ENCODE results near the gene SEC14L2.
A peak's percentile ranks its signal among the peaks of the same experiment; 100 is the strongest.
"Not testable (repeated sequence)": the region's sequence is repeated elsewhere in the genome, so short reads cannot be mapped to it uniquely, and the experiment has no call there.

The SEC14L2 gene

DNA sequence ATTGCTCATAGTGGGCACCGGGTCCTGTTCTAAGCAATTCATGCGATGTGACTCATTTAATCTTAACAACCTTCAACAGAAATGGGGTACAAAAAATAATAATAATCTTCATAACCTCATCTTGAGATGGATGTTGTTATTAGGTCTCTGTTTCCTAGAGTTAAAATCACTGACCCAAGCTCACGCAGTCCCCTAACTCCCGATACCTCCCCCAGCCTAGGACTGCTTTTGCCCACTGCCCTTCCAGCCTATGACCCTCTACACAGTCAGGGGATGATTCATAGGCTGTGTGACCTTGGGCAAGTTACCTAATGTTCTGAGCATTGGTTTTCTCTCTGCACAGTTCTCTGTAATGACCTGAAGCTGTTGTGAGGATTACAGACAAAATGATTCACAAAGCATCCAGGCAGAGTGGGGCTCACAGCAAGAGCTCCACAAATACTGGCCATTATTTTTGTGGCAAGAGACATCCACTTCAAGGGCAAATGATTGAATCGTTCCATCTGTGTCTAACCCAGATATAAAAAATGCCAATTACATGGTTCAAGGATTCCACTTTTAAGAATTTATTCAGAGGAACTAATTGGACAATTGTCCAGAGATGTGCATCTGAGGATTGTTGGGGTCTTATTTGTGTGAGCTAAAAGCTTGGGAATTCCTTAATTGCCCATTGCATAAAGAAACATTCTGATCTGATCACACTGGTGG, 48.8 kb downstream of the SEC14L2 start:
- Histone ChIP-seq H3K4me1 (ENCODE audit: insufficient read depth, poor library complexity, severe bottlenecking) (no peaks in the 10 kb centered on the region), H3K4me3 (ENCODE audit: severe bottlenecking) (no peak overlapping the region), H3K27ac (ENCODE audit: poor library complexity, severe bottlenecking) (no peak overlapping the region), H3K9me3 (ENCODE audit: severe bottlenecking) (no peaks in the 10 kb centered on the region), H3K27me3 (ENCODE audit: insufficient read depth, poor library complexity, severe bottlenecking) (no peaks in the 10 kb centered on the region), H3K36me3 (ENCODE audit: low read depth) (no peaks in the 10 kb centered on the region)
- DNase-seq (ENCODE audit: low spot score) (no peak), ATAC-seq (ENCODE audit: low read depth) (peak; percentile 35; the same call in 1 of the 3 replicates)
- TF ChIP-seq, protein P1, sequence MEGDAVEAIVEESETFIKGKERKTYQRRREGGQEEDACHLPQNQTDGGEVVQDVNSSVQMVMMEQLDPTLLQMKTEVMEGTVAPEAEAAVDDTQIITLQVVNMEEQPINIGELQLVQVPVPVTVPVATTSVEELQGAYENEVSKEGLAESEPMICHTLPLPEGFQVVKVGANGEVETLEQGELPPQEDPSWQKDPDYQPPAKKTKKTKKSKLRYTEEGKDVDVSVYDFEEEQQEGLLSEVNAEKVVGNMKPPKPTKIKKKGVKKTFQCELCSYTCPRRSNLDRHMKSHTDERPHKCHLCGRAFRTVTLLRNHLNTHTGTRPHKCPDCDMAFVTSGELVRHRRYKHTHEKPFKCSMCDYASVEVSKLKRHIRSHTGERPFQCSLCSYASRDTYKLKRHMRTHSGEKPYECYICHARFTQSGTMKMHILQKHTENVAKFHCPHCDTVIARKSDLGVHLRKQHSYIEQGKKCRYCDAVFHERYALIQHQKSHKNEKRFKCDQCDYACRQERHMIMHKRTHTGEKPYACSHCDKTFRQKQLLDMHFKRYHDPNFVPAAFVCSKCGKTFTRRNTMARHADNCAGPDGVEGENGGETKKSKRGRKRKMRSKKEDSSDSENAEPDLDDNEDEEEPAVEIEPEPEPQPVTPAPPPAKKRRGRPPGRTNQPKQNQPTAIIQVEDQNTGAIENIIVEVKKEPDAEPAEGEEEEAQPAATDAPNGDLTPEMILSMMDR (IDR thresholded peaks at IDR 0.05; ENCODE audit: poor library complexity, severe bottlenecking), result peak; percentile 63

DNA sequence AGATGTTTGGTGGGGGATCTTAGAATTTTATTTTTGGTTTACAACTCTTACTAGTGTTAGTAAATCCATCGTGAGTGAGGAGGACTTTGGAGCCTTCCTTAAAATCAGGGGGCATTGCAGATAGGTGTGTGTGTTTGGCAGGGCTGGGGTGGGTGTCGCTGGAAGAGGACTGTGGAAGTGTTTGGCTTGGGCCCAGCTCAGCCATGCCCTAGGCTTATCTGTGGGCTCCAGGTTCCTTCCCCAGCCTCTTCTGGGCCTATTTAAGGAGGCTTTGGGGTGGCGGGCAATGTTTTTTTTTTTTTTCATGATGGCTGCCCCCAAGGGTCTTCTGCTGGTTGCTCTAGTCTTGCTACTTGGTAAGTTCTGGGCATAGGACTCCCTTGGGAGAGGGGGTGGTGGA, 50.8 kb downstream of the SEC14L2 start:
- TF ChIP-seq, protein P1 (IDR thresholded peaks at IDR 0.05; ENCODE audit: poor library complexity, severe bottlenecking), result no peak
- no peak overlapping the region for H3K27ac ChIP-seq (ENCODE audit: poor library complexity, severe bottlenecking)
- H3K36me3 ChIP-seq (ENCODE audit: low read depth), result no peaks in the 10 kb centered on the region
- no peaks in the 10 kb centered on the region for H3K4me1 ChIP-seq (ENCODE audit: insufficient read depth, poor library complexity, severe bottlenecking)
- no peaks in the 10 kb centered on the region for H3K27me3 ChIP-seq (ENCODE audit: insufficient read depth, poor library complexity, severe bottlenecking)
- H3K4me3 ChIP-seq (ENCODE audit: severe bottlenecking), result no peak overlapping the region
- H3K9me3 ChIP-seq (ENCODE audit: severe bottlenecking), result no peaks in the 10 kb centered on the region
- DNase-seq (ENCODE audit: low spot score) (no peak), ATAC-seq (ENCODE audit: low read depth) (no peak)

DNA sequence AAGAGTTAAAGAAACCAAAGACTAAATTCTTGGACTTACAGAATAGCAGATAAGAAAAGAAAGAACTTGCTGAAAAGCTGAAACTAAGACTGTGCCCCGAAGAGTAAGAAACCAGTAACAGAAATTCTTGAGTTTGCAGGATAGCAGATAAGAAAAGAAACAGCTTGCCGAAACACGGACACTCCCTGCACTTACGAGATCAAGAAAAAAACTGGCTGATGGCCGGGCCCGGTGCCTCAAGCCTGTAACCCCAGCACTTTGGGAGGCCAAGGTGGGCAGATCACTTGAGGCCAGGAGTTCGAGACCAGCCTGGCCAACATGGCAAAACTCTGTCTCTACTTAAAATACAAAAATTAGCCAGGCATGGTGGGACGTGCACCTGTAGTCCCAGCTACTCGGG, 54.7 kb downstream of the SEC14L2 start:
- H3K4me3 ChIP-seq (ENCODE audit: severe bottlenecking); ATAC-seq (ENCODE audit: low read depth); H3K9me3 ChIP-seq (ENCODE audit: severe bottlenecking); H3K4me1 ChIP-seq (ENCODE audit: insufficient read depth, poor library complexity, severe bottlenecking); H3K27me3 ChIP-seq (ENCODE audit: insufficient read depth, poor library complexity, severe bottlenecking); H3K36me3 ChIP-seq (ENCODE audit: low read depth); DNase-seq (ENCODE audit: low spot score); H3K27ac ChIP-seq (ENCODE audit: poor library complexity, severe bottlenecking): not testable (repeated sequence)

DNA sequence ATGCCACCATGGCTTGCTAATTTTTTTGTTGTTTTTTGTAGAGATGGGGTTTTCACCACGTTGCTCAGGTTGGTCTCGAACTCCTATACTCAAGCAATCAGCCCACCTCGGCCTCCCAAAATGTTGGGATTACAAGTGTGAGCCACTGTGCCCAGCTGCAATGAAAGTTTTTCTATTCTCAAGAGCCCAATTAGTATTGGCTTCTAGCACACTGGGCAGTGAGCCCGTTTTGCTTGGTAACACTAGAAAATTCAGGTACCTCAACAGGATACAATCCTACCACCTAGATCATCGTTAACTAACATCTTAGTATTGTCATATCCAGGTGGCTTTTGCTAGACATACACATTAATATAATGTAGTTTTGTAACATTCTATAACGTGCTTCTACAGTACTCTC, 56.0 kb downstream of the SEC14L2 start:
- H3K4me1 ChIP-seq (ENCODE audit: insufficient read depth, poor library complexity, severe bottlenecking), result no peaks in the 10 kb centered on the region
- no peaks in the 10 kb centered on the region for H3K36me3 ChIP-seq (ENCODE audit: low read depth)
- no peak for ATAC-seq (ENCODE audit: low read depth)
- no peak overlapping the region for H3K4me3 ChIP-seq (ENCODE audit: severe bottlenecking)
- TF ChIP-seq, protein P1 (IDR thresholded peaks at IDR 0.05; ENCODE audit: poor library complexity, severe bottlenecking), result no peak
- H3K27ac ChIP-seq (ENCODE audit: poor library complexity, severe bottlenecking), result no peak overlapping the region
- H3K27me3 ChIP-seq (ENCODE audit: insufficient read depth, poor library complexity, severe bottlenecking), result no peaks in the 10 kb centered on the region
- no peak for DNase-seq (ENCODE audit: low spot score)
- H3K9me3 ChIP-seq (ENCODE audit: severe bottlenecking), result no peaks in the 10 kb centered on the region

DNA sequence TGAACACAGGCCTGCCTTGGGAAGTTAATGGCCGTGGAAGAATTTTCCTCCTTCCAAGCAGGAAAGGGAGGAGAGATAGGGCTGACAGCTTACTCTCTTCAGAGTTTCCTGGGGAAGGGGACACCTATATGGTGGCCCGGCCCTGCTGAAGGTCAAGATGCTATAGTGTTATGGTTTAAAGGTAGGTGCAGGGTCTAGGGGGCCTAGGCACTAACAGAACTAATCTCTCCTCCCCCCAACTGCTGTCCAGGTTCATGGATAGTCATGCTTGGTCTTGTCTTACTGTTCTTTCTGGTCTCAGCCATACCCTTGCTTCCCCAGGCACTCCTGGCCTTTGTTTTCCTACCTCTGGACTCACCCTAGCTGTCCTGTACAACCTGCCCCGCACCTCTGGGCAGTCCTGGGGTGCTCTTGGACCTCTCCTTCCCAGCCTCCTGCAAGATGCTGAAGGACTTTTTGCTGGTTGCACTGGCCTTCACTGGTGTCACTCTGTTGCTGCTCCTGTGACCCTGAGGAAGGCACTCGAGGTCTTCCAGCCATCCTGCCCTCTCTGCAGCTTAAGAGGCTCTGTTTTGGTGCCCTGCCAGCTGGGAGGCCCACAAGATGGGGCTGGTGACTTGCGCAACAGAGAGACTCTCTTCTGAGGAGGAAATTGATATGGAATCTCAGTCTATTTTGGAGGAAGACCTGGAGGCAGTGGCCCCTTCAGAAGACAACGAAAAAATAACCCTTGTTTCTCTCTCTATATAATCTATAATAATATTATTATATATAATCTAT, 57.1 kb downstream of the SEC14L2 start:
- Histone ChIP-seq H3K27me3 (ENCODE audit: insufficient read depth, poor library complexity, severe bottlenecking) (no peaks in the 10 kb centered on the region), H3K36me3 (ENCODE audit: low read depth) (no peaks in the 10 kb centered on the region), H3K4me3 (ENCODE audit: severe bottlenecking) (no peak overlapping the region), H3K9me3 (ENCODE audit: severe bottlenecking) (no peaks in the 10 kb centered on the region), H3K4me1 (ENCODE audit: insufficient read depth, poor library complexity, severe bottlenecking) (no peaks in the 10 kb centered on the region), H3K27ac (ENCODE audit: poor library complexity, severe bottlenecking) (no peak overlapping the region)
- TF ChIP-seq, protein P1 (IDR thresholded peaks at IDR 0.05; ENCODE audit: poor library complexity, severe bottlenecking), result no peak
- DNase-seq (ENCODE audit: low spot score) (no peak), ATAC-seq (ENCODE audit: low read depth) (no peak; the same call in 2 of the 3 replicates)
